HG02885 (cell line): ENCODE data around the gene MPIG6B.

ENCODE experiments used
- ATAC-seq: cut with Tn5 transposase; IDR thresholded peaks from one replicate; pipeline ENCODE4 v1.9.1; 2021; ENCODE audit warnings: mild to moderate bottlenecking; ENCODE audit not compliant: unreplicated experiment, poor library complexity

The MPIG6B gene, protein sequence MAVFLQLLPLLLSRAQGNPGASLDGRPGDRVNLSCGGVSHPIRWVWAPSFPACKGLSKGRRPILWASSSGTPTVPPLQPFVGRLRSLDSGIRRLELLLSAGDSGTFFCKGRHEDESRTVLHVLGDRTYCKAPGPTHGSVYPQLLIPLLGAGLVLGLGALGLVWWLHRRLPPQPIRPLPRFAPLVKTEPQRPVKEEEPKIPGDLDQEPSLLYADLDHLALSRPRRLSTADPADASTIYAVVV

GRCh38 chr6:31723245-31723979 is at the start of gene MPIG6B:
Gene MPIG6B (plus strand): TSS chr6:31723373. CDS start chr6:31723384, 11 bp downstream.
- ATAC-seq: no peak

DNA sequence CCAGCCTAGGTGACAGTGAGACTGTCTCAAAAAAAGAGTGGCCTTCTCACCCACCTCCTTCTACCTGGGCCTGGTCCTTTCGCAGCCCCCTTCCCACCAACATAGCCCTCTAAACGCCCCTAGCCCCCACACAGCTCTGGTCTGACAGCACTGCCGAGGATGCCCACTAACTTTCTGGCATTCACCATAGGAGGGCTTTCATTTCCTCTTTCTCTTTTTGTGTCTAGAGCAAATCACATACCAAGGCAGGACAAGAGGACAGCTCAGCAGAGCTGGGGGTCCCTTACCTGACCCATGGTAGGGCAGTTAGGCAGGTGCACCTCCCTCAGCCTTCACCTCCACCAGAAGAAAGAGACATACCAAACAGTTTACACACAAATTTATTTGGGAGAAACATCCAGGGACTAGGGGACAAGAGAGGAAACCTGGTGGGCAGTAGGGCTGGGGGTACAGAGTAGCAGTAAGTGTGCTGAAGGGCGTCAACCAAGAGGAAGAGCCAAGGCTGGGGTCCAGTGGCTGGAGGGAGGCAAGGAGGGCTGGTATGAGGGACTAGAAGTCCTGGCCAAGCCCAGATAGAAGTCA is 46.8 kb upstream of the MPIG6B start:
- no peak for ATAC-seq

DNA sequence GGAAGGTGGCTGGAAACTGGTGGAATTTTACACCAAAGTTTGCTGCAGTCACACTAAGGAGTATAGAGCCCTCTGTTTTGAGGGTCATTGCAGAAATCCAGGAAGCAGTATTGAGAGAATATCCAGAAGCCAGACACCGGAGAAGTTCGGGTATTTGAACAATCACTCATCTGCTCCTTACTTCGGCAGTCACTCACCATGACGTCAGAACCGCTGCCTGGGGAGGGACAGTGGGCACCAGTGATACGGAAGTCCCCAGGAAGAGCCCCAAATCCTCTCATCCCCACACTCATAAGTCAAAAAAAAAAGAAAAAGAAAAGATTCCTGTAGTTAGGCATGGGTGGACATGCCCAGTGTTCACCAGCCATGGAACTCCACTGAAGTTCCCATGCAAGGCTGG is 46.3 kb upstream of the MPIG6B start:
- ATAC-seq: no peak

DNA sequence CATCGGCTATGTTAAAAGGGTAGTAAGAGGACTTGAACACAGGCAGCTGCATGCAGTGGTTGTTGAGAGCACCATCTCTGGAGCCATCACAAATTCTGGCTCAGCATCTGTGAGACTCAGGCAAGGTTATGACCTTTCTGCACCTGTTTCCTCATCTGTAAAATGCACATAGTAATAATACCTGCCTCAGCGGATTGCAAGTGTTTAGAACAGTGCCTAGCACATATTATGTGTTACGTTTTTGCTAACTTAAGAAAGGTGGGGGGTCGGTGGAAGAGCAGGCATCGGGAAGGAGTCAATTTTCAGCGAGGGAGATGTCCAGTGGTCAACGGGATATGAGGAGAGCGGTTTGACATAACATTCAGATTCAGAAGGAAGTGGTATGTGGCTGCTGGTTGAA is 45.2 kb upstream of the MPIG6B start:
- no peak for ATAC-seq

DNA sequence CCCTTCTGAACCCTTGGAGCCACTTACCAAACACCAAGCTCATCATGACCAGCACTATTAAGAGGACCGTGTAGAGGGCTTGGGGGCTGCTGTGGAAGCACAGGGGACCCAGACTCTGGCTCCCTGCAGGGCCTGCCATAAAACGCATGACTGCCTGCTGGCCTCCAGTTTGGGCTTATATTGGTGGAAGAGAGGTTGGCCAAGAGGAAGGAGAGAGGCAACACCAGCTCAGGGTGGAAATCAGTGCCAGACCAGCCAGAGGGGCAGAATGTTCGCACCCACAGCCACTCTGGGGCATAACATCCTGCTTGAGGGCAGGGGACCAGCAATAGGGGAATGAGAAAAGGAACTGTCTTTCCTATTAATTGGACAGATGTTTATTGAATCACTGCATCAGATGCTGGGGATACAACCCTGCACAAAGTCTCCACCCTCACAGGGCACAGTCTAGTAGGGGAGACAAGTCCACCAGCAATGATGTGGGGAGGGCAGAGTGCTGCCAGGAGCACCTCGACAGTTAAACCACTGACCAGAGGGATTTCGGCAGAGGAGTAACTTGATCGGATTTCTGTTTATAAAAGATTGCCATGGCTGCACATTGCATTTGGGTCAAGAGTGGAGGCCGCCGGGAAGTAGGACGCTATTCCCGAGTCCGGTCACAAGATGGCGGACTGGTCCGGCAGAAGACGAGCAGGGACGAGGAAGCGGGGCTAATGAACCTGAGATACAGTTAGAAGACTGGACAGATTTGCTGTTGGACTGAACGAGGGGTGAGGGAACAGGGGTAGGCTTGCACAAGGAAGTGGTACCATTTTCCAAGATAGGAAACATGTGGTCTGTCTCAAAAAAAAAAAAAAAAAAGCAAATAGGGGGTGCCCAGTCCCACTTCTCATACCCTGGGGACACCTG is 42.7 kb upstream of the MPIG6B start, which contains the start of gene LY6G5C:
Gene LY6G5C, minus strand, starts transcription at position 842 of the 909 bp plus-strand sequence. Its CDS starts 694 bp downstream, at position 148.
- ATAC-seq: peak; percentile 51

DNA sequence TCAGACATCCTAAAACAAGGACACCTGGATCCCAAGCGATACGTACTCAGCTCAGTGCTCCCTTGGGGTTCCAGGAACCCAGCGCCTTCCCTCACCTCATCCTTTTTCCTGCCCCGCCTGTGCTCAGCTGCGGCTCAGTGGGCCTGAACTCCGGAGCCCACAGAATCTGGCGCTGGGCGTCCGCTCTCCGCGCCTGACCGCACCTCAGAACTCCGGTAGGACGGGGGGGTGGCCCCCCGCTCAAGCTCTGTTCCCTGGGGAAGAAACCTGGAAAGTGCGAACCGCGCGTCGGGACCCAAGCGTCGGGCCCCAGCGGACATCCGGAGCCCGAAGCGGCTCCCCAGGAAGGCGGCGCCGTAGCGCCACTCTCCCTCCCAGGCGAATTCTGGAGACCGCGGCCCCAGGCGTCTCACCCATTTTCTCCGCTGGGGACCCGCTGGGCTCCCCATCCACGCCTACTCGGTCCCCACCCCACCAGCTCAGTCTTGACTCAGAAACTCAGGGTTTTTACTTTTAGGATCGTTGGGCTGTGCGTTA is 42.0 kb upstream of the MPIG6B start:
- ATAC-seq: no peak

- ATAC-seq: no peak
These were observed 39.6 kb upstream of the MPIG6B start for GRCh38 chr6:31683591-31683990.

DNA sequence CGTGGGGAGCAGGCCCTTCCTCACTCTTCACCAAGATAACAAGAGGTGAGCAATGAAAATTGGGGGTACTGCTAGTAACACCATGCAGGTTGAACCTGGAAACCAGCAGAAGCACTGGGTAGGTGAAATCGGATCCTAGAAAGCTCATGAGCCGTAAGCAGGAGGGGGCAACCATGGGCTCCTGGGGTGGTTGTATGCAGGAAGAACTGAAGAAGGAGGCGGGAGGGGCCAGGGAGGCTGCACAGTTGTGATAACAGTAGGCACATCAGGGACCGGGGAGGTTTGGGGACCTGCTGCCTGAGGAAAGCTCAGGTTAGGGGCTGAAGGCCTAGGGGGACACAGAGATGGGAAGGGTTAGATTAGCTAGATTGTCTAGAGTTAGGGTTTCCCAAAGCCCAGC is 36.7 kb upstream of the MPIG6B start:
- no peak for ATAC-seq

- ATAC-seq: no peak
These were observed 35.9 kb upstream of the MPIG6B start for GRCh38 chr6:31687321-31687720.

DNA sequence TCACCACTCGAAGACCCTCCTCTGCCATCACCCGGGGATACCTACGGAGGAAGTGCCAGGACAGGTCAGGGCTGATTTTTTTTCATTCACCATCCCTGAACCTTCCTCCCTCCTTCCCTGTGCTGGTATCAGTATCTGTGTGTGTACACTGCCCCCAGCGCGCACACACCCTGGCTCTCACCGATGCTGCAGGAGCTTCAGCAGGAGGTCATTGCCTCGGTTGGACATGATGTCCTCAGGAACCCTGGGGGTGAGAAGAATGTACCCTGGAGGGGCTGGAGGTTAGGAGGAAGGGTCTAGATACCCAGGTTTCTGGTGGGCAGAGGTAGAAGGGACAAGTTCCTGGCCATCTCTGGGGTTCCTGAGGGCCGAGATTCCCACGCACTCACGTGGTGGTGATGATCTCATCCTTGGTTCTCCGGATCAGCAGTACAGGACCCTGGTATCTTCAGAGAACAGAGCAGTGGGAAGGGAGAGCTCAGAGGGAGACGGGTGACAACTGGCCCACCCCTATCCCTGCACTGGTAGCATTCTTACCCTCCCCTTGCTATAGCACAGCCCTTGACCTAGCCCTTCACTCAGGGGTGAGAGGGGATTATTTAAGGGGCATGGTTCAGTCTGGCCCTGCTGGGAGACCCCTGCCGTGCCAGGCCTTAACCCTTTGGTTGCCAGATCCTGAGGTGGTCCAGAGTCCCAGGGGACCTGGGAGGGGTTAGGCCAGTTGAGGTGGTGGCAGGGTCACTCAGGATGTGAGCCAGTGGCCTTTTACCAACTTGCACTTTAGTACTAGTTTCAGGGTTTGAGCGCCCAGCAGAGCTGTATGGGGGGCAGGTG is 35.1 kb upstream of the MPIG6B start:
- no peak for ATAC-seq

GRCh38 chr6:31689249-31690110 is 33.7 kb upstream of the MPIG6B start:
- no peak for ATAC-seq

- no peak for ATAC-seq
These were observed 32.7 kb upstream of the MPIG6B start for GRCh38 chr6:31690231-31691077.

DNA sequence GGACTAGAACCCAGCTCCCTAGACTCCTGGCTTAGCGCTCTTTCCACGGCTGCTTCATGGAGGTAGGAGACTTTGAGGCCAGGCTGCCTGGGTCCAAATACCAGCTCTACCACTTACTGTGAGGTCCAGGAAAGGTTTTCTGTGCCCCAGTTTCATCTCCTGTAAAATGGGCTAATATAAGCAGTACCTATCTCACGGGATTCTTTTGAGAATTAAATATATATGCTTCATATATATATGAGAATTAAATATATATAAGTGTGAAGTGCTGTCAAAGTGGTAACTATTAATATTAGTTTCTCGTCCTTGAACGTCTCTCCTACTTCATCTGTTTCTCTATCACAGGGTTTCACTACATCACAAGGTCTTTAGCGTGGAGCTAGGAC is 32.1 kb upstream of the MPIG6B start:
- no peak for ATAC-seq

- ATAC-seq: no peak
These were observed 31.5 kb upstream of the MPIG6B start for GRCh38 chr6:31691564-31692108.

- ATAC-seq: no peak
These were observed 30.8 kb upstream of the MPIG6B start for GRCh38 chr6:31692353-31692752.

- no peak for ATAC-seq
These were observed 30.3 kb upstream of the MPIG6B start for GRCh38 chr6:31692886-31693285.

GRCh38 chr6:31693535-31693934 is 29.6 kb upstream of the MPIG6B start:
- no peak for ATAC-seq
